Transverse colon (tissue), 4 donors: Measurements from ENCODE around the gene SRGAP1.

Experiments
- POLR2A ChIP-seq: fragments of 450-650 bp; IDR thresholded peaks from one replicate; pipeline ENCODE4 v1.6.1; 2016; ENCODE audit warnings: antibody characterized with exemption, mild to moderate bottlenecking, moderate library complexity
- POLR2AphosphoS5 ChIP-seq, 3 donors: sonication (generic); formaldehyde crosslinking; IDR thresholded peaks; one replicate each; pipeline ENCODE4 v1.6.1; 2016; ENCODE audit warnings: antibody characterized with exemption in 3 of 3
- TF ChIP-seq, protein P1 (sequence below), 5 experiments: fragments of 200-600 bp in 3 of 5; fragments of 450-650 bp in 2 of 5; sonication (generic) in 3 of 5; IDR thresholded peaks; 1 replicate in 2 of 5; 2 replicates in 3 of 5; pipeline ENCODE4 v1.5.1; 2016 to 2017; ENCODE audit warnings: antibody characterized with exemption in 5 of 5, inconsistent platforms in 3 of 5, mild to moderate bottlenecking in 2 of 5, moderate library complexity in 1 of 5

DNA sequence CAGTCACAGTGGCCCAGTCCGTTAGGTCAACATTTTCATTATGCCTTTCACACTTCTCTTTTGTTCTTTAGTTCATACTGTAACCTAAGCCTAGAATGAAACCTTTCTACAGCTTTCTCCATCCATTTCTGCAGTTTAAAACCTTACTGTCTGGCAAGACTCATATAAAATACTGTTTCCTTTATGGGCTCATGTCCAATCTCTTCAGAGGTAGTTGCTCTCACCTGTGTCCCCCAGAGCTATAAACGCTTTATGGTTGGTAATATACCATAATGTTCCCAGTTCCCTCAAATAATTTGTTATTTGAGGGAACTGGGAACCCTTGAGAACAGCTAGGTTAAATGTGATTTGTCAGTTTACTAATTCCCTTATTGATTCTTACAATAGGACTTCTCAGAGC is 83.0 kb downstream of the SRGAP1 start:
- TF ChIP-seq, protein P1, sequence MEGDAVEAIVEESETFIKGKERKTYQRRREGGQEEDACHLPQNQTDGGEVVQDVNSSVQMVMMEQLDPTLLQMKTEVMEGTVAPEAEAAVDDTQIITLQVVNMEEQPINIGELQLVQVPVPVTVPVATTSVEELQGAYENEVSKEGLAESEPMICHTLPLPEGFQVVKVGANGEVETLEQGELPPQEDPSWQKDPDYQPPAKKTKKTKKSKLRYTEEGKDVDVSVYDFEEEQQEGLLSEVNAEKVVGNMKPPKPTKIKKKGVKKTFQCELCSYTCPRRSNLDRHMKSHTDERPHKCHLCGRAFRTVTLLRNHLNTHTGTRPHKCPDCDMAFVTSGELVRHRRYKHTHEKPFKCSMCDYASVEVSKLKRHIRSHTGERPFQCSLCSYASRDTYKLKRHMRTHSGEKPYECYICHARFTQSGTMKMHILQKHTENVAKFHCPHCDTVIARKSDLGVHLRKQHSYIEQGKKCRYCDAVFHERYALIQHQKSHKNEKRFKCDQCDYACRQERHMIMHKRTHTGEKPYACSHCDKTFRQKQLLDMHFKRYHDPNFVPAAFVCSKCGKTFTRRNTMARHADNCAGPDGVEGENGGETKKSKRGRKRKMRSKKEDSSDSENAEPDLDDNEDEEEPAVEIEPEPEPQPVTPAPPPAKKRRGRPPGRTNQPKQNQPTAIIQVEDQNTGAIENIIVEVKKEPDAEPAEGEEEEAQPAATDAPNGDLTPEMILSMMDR (IDR thresholded peaks at IDR 0.05): no peak
- TF ChIP-seq POLR2A (no peak), POLR2AphosphoS5 (IDR thresholded peaks at IDR 0.05) (no peak)
